Loucy (cell line): ENCODE results near the gene ERICH6B.

ENCODE experiments used
- H2AFZ ChIP-seq: fragments of 200-600 bp; sonication (generic); 2 replicates; pipeline ENCODE4 v1.6.0; 2016; ENCODE audit warnings: antibody characterized with exemption, mild to moderate bottlenecking, low read length, moderate library complexity
- H3F3A ChIP-seq: fragments of 200-600 bp; 2 replicates; pipeline ENCODE4 v1.6.0; 2016; ENCODE audit warnings: antibody characterized with exemption, low read depth, mild to moderate bottlenecking
- H3K27me3 ChIP-seq: fragments of 200-600 bp; sonication (generic); 2 replicates; pipeline ENCODE4 v1.6.1; 2014; ENCODE audit warnings: low read length, mild to moderate bottlenecking; ENCODE audit not compliant: insufficient read depth, poor library complexity, severe bottlenecking
- H3K36me3 ChIP-seq: fragments of 200-600 bp; sonication (generic); 2 replicates; pipeline ENCODE4 v1.6.1; 2016; ENCODE audit warnings: low read length; ENCODE audit not compliant: insufficient read depth
- H3K4me1 ChIP-seq: fragments of 200-600 bp; sonication (generic); 2 replicates; pipeline ENCODE4 v1.5.1; 2014; ENCODE audit warnings: low read length, mild to moderate bottlenecking; ENCODE audit not compliant: insufficient read depth, poor library complexity, severe bottlenecking
- H3K4me2 ChIP-seq: fragments of 200-600 bp; sonication (generic); 2 replicates; pipeline ENCODE4 v1.6.0; 2014; ENCODE audit warnings: antibody characterized with exemption, low read length, low read depth, mild to moderate bottlenecking; ENCODE audit not compliant: poor library complexity, severe bottlenecking
- H3K4me3 ChIP-seq: fragments of 200-600 bp; sonication (generic); 2 replicates; pipeline ENCODE4 v1.5.1; 2014; ENCODE audit warnings: low read length, mild to moderate bottlenecking, mixed read lengths; ENCODE audit not compliant: poor library complexity, severe bottlenecking
- H3K79me2 ChIP-seq: fragments of 200-600 bp; sonication (generic); 2 replicates; pipeline ENCODE4 v1.6.1; 2014; ENCODE audit warnings: low read length; ENCODE audit not compliant: insufficient read depth
- H3K9ac ChIP-seq: fragments of 200-600 bp; sonication (generic); 2 replicates; pipeline ENCODE4 v1.6.0; 2014; ENCODE audit warnings: mild to moderate bottlenecking, low read depth, low read length, moderate library complexity; ENCODE audit not compliant: poor library complexity, severe bottlenecking
- H3K9me2 ChIP-seq: fragments of 200-600 bp; sonication (generic); replicated peaks from 2 replicates; pipeline ENCODE4 v1.6.1; 2016; ENCODE audit warnings: low read depth, low read length, mixed read lengths
- H3K9me3 ChIP-seq: fragments of 200-600 bp; sonication (generic); 2 replicates; pipeline ENCODE4 v1.6.1; 2014; ENCODE audit warnings: mild to moderate bottlenecking, antibody characterized with exemption, low read length, low read depth; ENCODE audit not compliant: insufficient read depth
- H4K20me1 ChIP-seq: fragments of 200-600 bp; sonication (generic); 2 replicates; pipeline ENCODE4 v1.6.0; 2014; ENCODE audit warnings: antibody characterized with exemption, low read length, mild to moderate bottlenecking; ENCODE audit not compliant: insufficient read depth, poor library complexity, severe bottlenecking
- CTCF ChIP-seq: fragments of 200-600 bp; sonication (generic); conservative IDR thresholded peaks from 2 replicates; pipeline ENCODE4 v1.5.1; 2014; ENCODE audit warnings: mild to moderate bottlenecking, antibody characterized with exemption, low read length
- EZH2phosphoT487 ChIP-seq: fragments of 200-600 bp; IDR thresholded peaks from 2 replicates; pipeline ENCODE4 v1.6.1; 2018; ENCODE audit warnings: antibody characterized with exemption, mild to moderate bottlenecking, moderate library complexity, borderline replicate concordance

ERICH6B gene

GRCh38 chr13:45501175-45501526 is 114.4 kb downstream of the ERICH6B start:
- no peaks in the 10 kb centered on the region for H3K4me1 ChIP-seq
- H3K9ac ChIP-seq = no peak overlapping the region
- H4K20me1 ChIP-seq = no peaks in the 10 kb centered on the region
- TF ChIP-seq EZH2phosphoT487 (no peak), CTCF (no peak)
- H3K4me3 ChIP-seq = no peak overlapping the region
- H3K27me3 ChIP-seq = no peaks in the 10 kb centered on the region
- H2AFZ ChIP-seq = no peak overlapping the region
- no peaks in the 10 kb centered on the region for H3K79me2 ChIP-seq
- H3K4me2 ChIP-seq = no peak overlapping the region
- H3K36me3 ChIP-seq = peaks cover 62% of the 10 kb centered on the region; the same call in 1 of the 2 replicates
- no peaks in the 10 kb centered on the region for H3K9me3 ChIP-seq
- no peaks in the 10 kb centered on the region for H3K9me2 ChIP-seq
- no peaks in the 10 kb centered on the region for H3F3A ChIP-seq

DNA sequence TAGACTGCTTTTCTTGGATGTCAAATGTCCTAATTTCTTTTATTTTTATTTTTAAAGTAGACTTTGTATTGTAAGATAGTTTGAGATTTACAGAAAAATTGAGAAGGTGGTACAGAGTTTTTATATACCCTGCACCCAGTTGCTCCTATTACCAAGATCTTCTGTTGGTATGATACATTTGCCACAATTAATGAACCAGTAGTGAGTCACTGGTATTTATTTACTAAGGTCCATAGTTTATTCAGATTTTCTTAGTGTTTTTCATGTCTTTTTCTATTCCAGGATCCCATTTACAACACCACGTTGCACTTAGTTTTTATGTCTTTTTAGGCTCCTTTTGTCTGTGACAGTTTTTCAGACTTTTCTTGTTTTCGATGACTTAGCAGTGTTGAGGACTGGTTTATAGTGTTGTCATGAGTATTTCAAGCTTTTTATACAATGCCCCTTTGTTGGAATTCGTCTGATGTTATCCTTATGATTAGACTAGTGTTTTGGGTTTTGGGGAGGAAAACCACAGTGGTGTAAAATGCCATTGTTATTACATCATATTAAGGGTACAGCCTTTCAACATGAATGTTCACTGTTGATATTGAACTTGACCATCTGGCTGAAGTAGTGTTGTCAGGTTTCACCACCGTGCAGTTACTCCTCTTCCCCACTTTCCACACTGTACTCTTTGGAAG is 114.9 kb downstream of the ERICH6B start:
- H3K36me3 ChIP-seq = peaks cover 60% of the 10 kb centered on the region; the same call in 1 of the 2 replicates
- H3K9ac ChIP-seq = no peak overlapping the region
- no peak overlapping the region for H3K4me2 ChIP-seq
- TF ChIP-seq CTCF (no peak), EZH2phosphoT487 (no peak)
- H3K79me2 ChIP-seq = no peaks in the 10 kb centered on the region
- H2AFZ ChIP-seq = no peak overlapping the region
- H3F3A ChIP-seq = no peaks in the 10 kb centered on the region
- H3K9me3 ChIP-seq = no peaks in the 10 kb centered on the region
- H3K27me3 ChIP-seq = no peaks in the 10 kb centered on the region
- H3K9me2 ChIP-seq = no peaks in the 10 kb centered on the region
- H4K20me1 ChIP-seq = no peaks in the 10 kb centered on the region
- H3K4me3 ChIP-seq = no peak overlapping the region
- H3K4me1 ChIP-seq = no peaks in the 10 kb centered on the region

DNA sequence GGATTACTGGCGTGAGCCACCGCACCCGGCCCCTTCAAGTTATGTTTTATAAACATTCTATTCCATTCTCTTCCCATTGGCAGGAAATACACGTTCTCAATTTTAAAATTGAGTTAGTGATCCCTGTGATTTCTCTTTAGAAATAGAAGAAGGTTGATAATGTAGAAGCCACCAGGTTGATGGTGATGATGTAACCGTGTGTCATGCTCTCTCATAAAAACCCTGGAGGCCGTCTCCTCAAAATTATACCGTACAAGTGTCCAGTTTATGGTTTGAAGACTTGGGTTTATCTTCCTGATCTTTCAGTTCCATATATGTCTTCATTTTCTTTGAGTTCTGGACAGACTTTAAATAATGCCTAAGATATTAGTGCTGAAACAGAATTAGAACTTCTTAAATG is 118.6 kb downstream of the ERICH6B start:
- Histone ChIP-seq H3K36me3 (peaks cover 58% of the 10 kb centered on the region; the same call in 1 of the 2 replicates), H4K20me1 (no peaks in the 10 kb centered on the region)

More for the DNA sequence above, 118.6 kb downstream of the ERICH6B start:
- Histone ChIP-seq H3K9me3 (no peaks in the 10 kb centered on the region), H3K79me2 (no peaks in the 10 kb centered on the region), H3K27me3 (no peaks in the 10 kb centered on the region), H3K4me2 (no peak overlapping the region), H3K9ac (no peak overlapping the region), H3K4me1 (no peaks in the 10 kb centered on the region), H3K4me3 (no peak overlapping the region), H2AFZ (no peak overlapping the region), H3K9me2 (no peaks in the 10 kb centered on the region), H3F3A (no peaks in the 10 kb centered on the region)
- no peak for TF ChIP-seq CTCF
- no peak for TF ChIP-seq EZH2phosphoT487
